Cardiac muscle cell (in vitro differentiated cells and primary cell): Measurements from ENCODE around the gene RHOT2. TPM values are rescaled to one million over a fixed set of nuclear protein-coding genes. Genes with fewer than 3 reads are reported as not detected.

Source experiments
- DNase-seq, 2 donors: peaks; one replicate each; pipeline versions ENCODE4 v3.0.0 to v3.0.0-alpha.2; 2010 to 2017; ENCODE audit warnings: low read depth in 1 of 2, low spot score in 1 of 2
- H3K27ac ChIP-seq: fragments of 200-600 bp; sonication (generic); 2 replicates; pipeline ENCODE4 v1.5.1; 2016
- H3K27me3 ChIP-seq: fragments of 200-600 bp; sonication (generic); 2 replicates; pipeline ENCODE4 v1.6.0; 2016; ENCODE audit warnings: control low read depth
- H3K36me3 ChIP-seq: fragments of 200-600 bp; sonication (generic); 2 replicates; pipeline ENCODE4 v1.5.1; 2016; ENCODE audit warnings: control low read depth
- H3K4me1 ChIP-seq: fragments of 200-600 bp; sonication (generic); 2 replicates; pipeline ENCODE4 v1.8.1; 2017; ENCODE audit warnings: low read depth, mild to moderate bottlenecking, mixed run types
- H3K4me3 ChIP-seq: fragments of 200-600 bp; sonication (generic); 2 replicates; pipeline ENCODE4 v1.5.1; 2016; ENCODE audit warnings: mild to moderate bottlenecking
- H3K9me3 ChIP-seq: fragments of 200-600 bp; sonication (generic); 2 replicates; pipeline ENCODE4 v1.5.1; 2017; ENCODE audit warnings: low read depth, mild to moderate bottlenecking, control low read depth
- CTCF ChIP-seq: IDR thresholded peaks from 2 replicates; pipeline ENCODE4 v1.5.1; 2012; ENCODE audit warnings: low read depth, mild to moderate bottlenecking, low read length
- polyA plus RNA-seq: library from polyadenylated mRNA; unstranded; fragments of >200 nt; fragmentation: Nextera tagmentation; extraction: Ambion mirVana; gene quantifications from 2 replicates; pipeline ENCODE4 v1.2.1, GENCODE V29; 2016
- total RNA-seq: library from RNA; depleted of rRNA; stranded (reverse); fragments of >200 nt; gene quantifications from 2 replicates; pipeline ENCODE4 v1.2.3, GENCODE V29; 2016

Gene RHOT2
- total and polyA plus RNA-seq, 2 experiments from 2014 or later = 294 to 305 TPM

GRCh38 chr16:708959-709358 is 41.0 kb downstream of the RHOT2 start:
- Histone ChIP-seq H3K36me3 (no peaks in the 10 kb centered on the region), H3K27me3 (peaks cover 53% of the 10 kb centered on the region), H3K9me3 (no peaks in the 10 kb centered on the region), H3K4me3 (no peak overlapping the region), H3K4me1 (peaks cover 13% of the 10 kb centered on the region), H3K27ac (no peak overlapping the region)
- no peak for TF ChIP-seq CTCF
- DNase-seq = no peak

GRCh38 chr16:709566-710499 is 41.9 kb downstream of the RHOT2 start:
- Histone ChIP-seq H3K36me3 (no peaks in the 10 kb centered on the region), H3K4me1 (peaks cover 16% of the 10 kb centered on the region), H3K9me3 (no peaks in the 10 kb centered on the region), H3K27me3 (peaks cover 44% of the 10 kb centered on the region), H3K4me3 (no peak overlapping the region), H3K27ac (peak overlapping the region; percentile 53)
- no peak for TF ChIP-seq CTCF
- peak; percentile 85 to 91 for DNase-seq

- no peak for TF ChIP-seq CTCF
- DNase-seq = no peak
- Histone ChIP-seq H3K36me3 (no peaks in the 10 kb centered on the region), H3K4me1 (peaks cover 16% of the 10 kb centered on the region), H3K4me3 (no peak overlapping the region), H3K27me3 (peaks cover 37% of the 10 kb centered on the region), H3K9me3 (no peaks in the 10 kb centered on the region), H3K27ac (peak overlapping the region; percentile 53)
Measured at GRCh38 chr16:710500-711075, 42.7 kb downstream of the RHOT2 start.

- Histone ChIP-seq H3K4me1 (peaks cover 16% of the 10 kb centered on the region), H3K36me3 (no peaks in the 10 kb centered on the region), H3K9me3 (no peaks in the 10 kb centered on the region), H3K27ac (peak overlapping the region; percentile 53), H3K27me3 (peaks cover 33% of the 10 kb centered on the region), H3K4me3 (no peak overlapping the region)
- no peak for DNase-seq
- TF ChIP-seq CTCF = no peak
Measured at GRCh38 chr16:711084-711483, 43.2 kb downstream of the RHOT2 start.

GRCh38 chr16:711548-712320 is 43.8 kb downstream of the RHOT2 start:
- Histone ChIP-seq H3K27me3 (peaks cover 26% of the 10 kb centered on the region), H3K9me3 (no peaks in the 10 kb centered on the region), H3K36me3 (no peaks in the 10 kb centered on the region), H3K4me3 (no peak overlapping the region), H3K27ac (no peak overlapping the region), H3K4me1 (peaks cover 20% of the 10 kb centered on the region)
- TF ChIP-seq CTCF = peak; percentile 91
- DNase-seq = peak; percentile 77 to 86
